Daoy (cell line): Measurements from ENCODE around the gene PCDHGA8. TPM values are rescaled to one million over a fixed set of nuclear protein-coding genes. Genes with fewer than 3 reads are reported as not detected.
A peak's percentile ranks its signal among the peaks of the same experiment; 100 is the strongest.
"Not testable (repeated sequence)": the region's sequence is repeated elsewhere in the genome, so short reads cannot be mapped to it uniquely, and the experiment has no call there.

Experiments used
- DNase-seq: peaks from one replicate; pipeline ENCODE4 v3.0.0-alpha.2; 2015; ENCODE audit warnings: low read depth
- total RNA-seq: library from RNA; depleted of rRNA; stranded (reverse); fragments of >200 nt; shearing (Covaris generic); gene quantifications from 2 replicates; pipeline ENCODE4 v1.2.3, GENCODE V29; 2014

PCDHGA8 gene
- total RNA-seq, 1 experiment from 2014 or later = 0.06 TPM

- DNase-seq = no peak
These were observed 10.3 kb downstream of the PCDHGA8 start, which contains the start of gene PCDHGA9 for GRCh38 chr5:141402553-141403243. TSS of gene PCDHGA9 (plus strand) at chr5:141402778. CDS start at chr5:141402953, 175 bp downstream.

GRCh38 chr5:141403387-141403786 lies 11.0 kb downstream of the PCDHGA8 start:
- DNase-seq = no peak

- peak; percentile 67 for DNase-seq
These were observed 15.5 kb downstream of the PCDHGA8 start, which contains the start of gene PCDHGB6 for GRCh38 chr5:141407790-141408505. TSS of gene PCDHGB6 (plus strand) at chr5:141408021. CDS start at chr5:141408203, 182 bp downstream.

GRCh38 chr5:141409598-141410306 lies 17.3 kb downstream of the PCDHGA8 start:
- no peak for DNase-seq

GRCh38 chr5:141411575-141411974 lies 19.1 kb downstream of the PCDHGA8 start:
- no peak for DNase-seq

- peak; percentile 30 for DNase-seq
These were observed 20.6 kb downstream of the PCDHGA8 start, which contains the start of gene PCDHGA10 for GRCh38 chr5:141412854-141413539. TSS of gene PCDHGA10 (plus strand) at chr5:141412987. CDS start at chr5:141413176, 189 bp downstream.

GRCh38 chr5:141413540-141414069 lies 21.2 kb downstream of the PCDHGA8 start:
- DNase-seq = no peak

GRCh38 chr5:141414548-141415274 lies 22.3 kb downstream of the PCDHGA8 start:
- not testable (repeated sequence) for DNase-seq

GRCh38 chr5:141415275-141415618 lies 22.8 kb downstream of the PCDHGA8 start:
- not testable (repeated sequence) for DNase-seq

- peak; percentile 49 for DNase-seq
These were observed 25.2 kb downstream of the PCDHGA8 start, which contains the start of gene PCDHGB7 for GRCh38 chr5:141417494-141418172. TSS of gene PCDHGB7 (plus strand) at chr5:141417677. CDS start at chr5:141417860, 183 bp downstream.

GRCh38 chr5:141419074-141419880 lies 26.8 kb downstream of the PCDHGA8 start:
- DNase-seq = no peak

- DNase-seq = peak; percentile 77
These were observed 28.5 kb downstream of the PCDHGA8 start, which contains the start of gene PCDHGA11 for GRCh38 chr5:141420855-141421488. TSS of gene PCDHGA11 (plus strand) at chr5:141421051. CDS start at chr5:141421228, 177 bp downstream.

- DNase-seq = no peak
These were observed 29.0 kb downstream of the PCDHGA8 start for GRCh38 chr5:141421489-141421855.

GRCh38 chr5:141422742-141423291 lies 30.4 kb downstream of the PCDHGA8 start:
- DNase-seq = no peak

GRCh38 chr5:141427783-141428426 lies 35.5 kb downstream of the PCDHGA8 start:
- DNase-seq = no peak

GRCh38 chr5:141430332-141431113 lies 38.1 kb downstream of the PCDHGA8 start, which contains the start of gene PCDHGA12:
TSS of gene PCDHGA12 (plus strand) at chr5:141430507. CDS start at chr5:141430760, 253 bp downstream.
- no peak for DNase-seq

GRCh38 chr5:141431286-141431685 lies 38.9 kb downstream of the PCDHGA8 start:
- DNase-seq = no peak
